GM23248 (cell line): ENCODE data around the gene RNF130. TPM values are rescaled to one million over a fixed set of nuclear protein-coding genes. Genes with fewer than 3 reads are reported as not detected.

ENCODE experiments used
- DNase-seq: peaks from one replicate; pipeline ENCODE4 v3.0.0-alpha.2; 2015
- H2AFZ ChIP-seq: fragments of 200-600 bp; sonication (generic); 2 replicates; pipeline ENCODE4 v1.6.1; 2016; ENCODE audit warnings: antibody characterized with exemption
- H3F3A ChIP-seq: fragments of 200-600 bp; sonication (generic); 2 replicates; pipeline ENCODE4 v1.6.1; 2016; ENCODE audit warnings: mild to moderate bottlenecking, antibody characterized with exemption, mixed run types; ENCODE audit not compliant: insufficient read depth
- H3K27ac ChIP-seq: fragments of 200-600 bp; sonication (generic); 2 replicates; pipeline ENCODE4 v1.5.1; 2016; ENCODE audit warnings: mild to moderate bottlenecking
- H3K27me3 ChIP-seq: fragments of 200-600 bp; sonication (generic); replicated peaks from 2 replicates; pipeline ENCODE4 v1.6.1; 2016; ENCODE audit warnings: mild to moderate bottlenecking; ENCODE audit not compliant: insufficient read depth
- H3K36me3 ChIP-seq: fragments of 200-600 bp; sonication (generic); 2 replicates; pipeline ENCODE4 v1.6.1; 2016; ENCODE audit warnings: low read depth, mild to moderate bottlenecking
- H3K4me1 ChIP-seq: fragments of 200-600 bp; sonication (generic); 2 replicates; pipeline ENCODE4 v1.6.1; 2016; ENCODE audit warnings: mild to moderate bottlenecking; ENCODE audit not compliant: insufficient read depth
- H3K4me2 ChIP-seq: fragments of 200-600 bp; sonication (generic); one replicate; pipeline ENCODE4 v1.6.1; 2016; ENCODE audit warnings: mild to moderate bottlenecking; ENCODE audit not compliant: unreplicated experiment
- H3K4me3 ChIP-seq: fragments of 200-600 bp; sonication (generic); 2 replicates; pipeline ENCODE4 v1.5.1; 2016; ENCODE audit warnings: mild to moderate bottlenecking
- H3K79me2 ChIP-seq: fragments of 200-600 bp; sonication (generic); 2 replicates; pipeline ENCODE4 v1.6.1; 2016; ENCODE audit warnings: mild to moderate bottlenecking; ENCODE audit not compliant: insufficient read depth
- H3K9ac ChIP-seq: fragments of 200-600 bp; sonication (generic); 2 replicates; pipeline ENCODE4 v1.6.1; 2016; ENCODE audit warnings: mild to moderate bottlenecking
- H3K9me2 ChIP-seq: fragments of 200-600 bp; sonication (generic); 2 replicates; pipeline ENCODE4 v1.6.1; 2016; ENCODE audit warnings: mixed run types, mild to moderate bottlenecking, moderate library complexity; ENCODE audit not compliant: insufficient read depth
- H3K9me3 ChIP-seq: fragments of 200-600 bp; sonication (generic); one replicate; pipeline ENCODE4 v1.6.1; 2017; ENCODE audit warnings: low read depth
- H4K20me1 ChIP-seq: fragments of 200-600 bp; sonication (generic); 2 replicates; pipeline ENCODE4 v1.6.0; 2016; ENCODE audit not compliant: insufficient read depth
- EZH2 ChIP-seq: fragments of 200-600 bp; sonication (generic); IDR thresholded peaks from 2 replicates; pipeline ENCODE4 v1.6.1; 2018; ENCODE audit warnings: antibody characterized with exemption, mild to moderate bottlenecking; ENCODE audit not compliant: insufficient read depth, poor library complexity, severe bottlenecking
- EZH2phosphoT487 ChIP-seq: fragments of 200-600 bp; sonication (generic); IDR thresholded peaks from 2 replicates; pipeline ENCODE4 v1.6.1; 2018; ENCODE audit warnings: antibody characterized with exemption, moderate library complexity, mild to moderate bottlenecking, low read depth; ENCODE audit not compliant: insufficient read depth
- WGBS, 2 experiments: methylation state at CpG; one replicate each; pipeline ENCODE4 v1.1.6; 2015 to 2017; ENCODE audit warnings: low lambda C conversion rate in 2 of 2, low coverage in 1 of 2; ENCODE audit errors: missing lambda C conversion rate in 2 of 2; 5-methylcytosine and 5-hydroxymethylcytosine counted together
- in situ Hi-C: fragments of 300-500 bp; cut with MboI; formaldehyde crosslinking; loops from 2 replicates; pipeline ENCODE4 v1.15.0; 2020
- polyA plus RNA-seq: library from polyadenylated mRNA; unstranded; fragments of >200 nt; fragmentation: Nextera tagmentation; extraction: Ambion mirVana; gene quantifications from 2 replicates; pipeline ENCODE4 v1.2.1, GENCODE V29; 2016
- total RNA-seq: library from RNA; depleted of rRNA; stranded (reverse); fragments of >200 nt; shearing (Covaris generic); gene quantifications from 2 replicates; pipeline ENCODE4 v1.2.3, GENCODE V29; 2014

Gene RNF130
- total and polyA plus RNA-seq, 2 experiments from 2014 or later = 27.3 to 49.8 TPM

DNA sequence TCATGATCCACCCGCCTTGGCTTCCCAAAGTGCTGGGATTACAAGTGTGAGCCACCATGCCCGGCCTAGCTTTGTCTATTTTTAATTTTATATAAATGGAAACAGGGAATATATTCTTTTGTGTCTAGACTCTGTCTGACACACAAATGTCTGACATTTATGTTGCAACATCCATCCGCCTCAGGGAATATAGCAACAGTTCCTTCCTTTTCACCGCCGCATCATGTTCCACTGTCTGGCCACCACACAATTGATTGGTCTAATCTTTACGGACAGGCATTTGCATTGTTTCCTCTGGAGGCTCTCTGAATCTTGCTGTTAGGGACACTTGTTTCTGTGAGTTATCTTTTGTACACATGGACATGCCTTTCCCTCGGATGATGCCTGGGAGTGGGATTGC is 143.7 kb downstream of the RNF130 start:
- no peak overlapping the region for H3K9ac ChIP-seq
- H3K36me3 ChIP-seq = no peaks in the 10 kb centered on the region
- no peak overlapping the region for H3K27ac ChIP-seq
- WGBS, 2 experiments = 80 to 84% methylated on average over 7 of the region's 7 CpGs
- DNase-seq = no peak
- TF ChIP-seq EZH2 (no peak), EZH2phosphoT487 (no peak)
- H2AFZ ChIP-seq = no peak overlapping the region
- H4K20me1 ChIP-seq = no peaks in the 10 kb centered on the region
- H3F3A ChIP-seq = no peaks in the 10 kb centered on the region
- H3K4me2 ChIP-seq = no peak overlapping the region
- H3K4me1 ChIP-seq = no peaks in the 10 kb centered on the region
- H3K4me3 ChIP-seq = no peak overlapping the region
- H3K9me2 ChIP-seq = no peaks in the 10 kb centered on the region
- in situ Hi-C loops = no loop called here
- H3K79me2 ChIP-seq = no peaks in the 10 kb centered on the region
- no peaks in the 10 kb centered on the region for H3K27me3 ChIP-seq
- H3K9me3 ChIP-seq = no peaks in the 10 kb centered on the region

DNA sequence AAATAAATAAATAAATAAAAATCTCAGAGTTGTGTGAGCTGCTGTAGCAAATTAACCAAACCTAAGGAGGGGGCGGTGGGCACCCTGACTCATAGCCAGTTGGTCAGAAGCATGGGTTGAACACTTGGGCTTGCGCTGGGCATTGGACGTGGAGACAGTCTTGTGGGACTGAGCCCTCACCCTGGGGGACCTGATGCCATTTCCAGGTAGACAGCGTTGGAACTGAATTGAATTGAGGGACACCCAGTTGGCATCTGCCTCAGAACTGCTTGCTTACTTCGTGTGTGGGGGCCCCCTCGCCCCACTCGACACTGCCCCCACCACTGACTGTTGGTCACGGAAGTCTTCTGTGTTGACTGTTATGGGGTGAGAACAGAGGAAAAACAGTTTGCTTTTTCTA is 144.9 kb downstream of the RNF130 start:
- Histone ChIP-seq H3K4me1 (no peaks in the 10 kb centered on the region), H4K20me1 (no peaks in the 10 kb centered on the region), H3K36me3 (no peaks in the 10 kb centered on the region), H3K4me2 (no peak overlapping the region), H3K27ac (no peak overlapping the region), H3K4me3 (no peak overlapping the region), H3K79me2 (no peaks in the 10 kb centered on the region), H3K9me2 (no peaks in the 10 kb centered on the region), H3K9ac (no peak overlapping the region), H2AFZ (no peak overlapping the region), H3F3A (no peaks in the 10 kb centered on the region), H3K9me3 (no peaks in the 10 kb centered on the region), H3K27me3 (no peaks in the 10 kb centered on the region)
- in situ Hi-C loops = no loop called here
- DNase-seq = no peak
- WGBS, 2 experiments = 54 to 56% methylated on average over 8 of the region's 8 CpGs
- TF ChIP-seq EZH2phosphoT487 (no peak), EZH2 (no peak)

DNA sequence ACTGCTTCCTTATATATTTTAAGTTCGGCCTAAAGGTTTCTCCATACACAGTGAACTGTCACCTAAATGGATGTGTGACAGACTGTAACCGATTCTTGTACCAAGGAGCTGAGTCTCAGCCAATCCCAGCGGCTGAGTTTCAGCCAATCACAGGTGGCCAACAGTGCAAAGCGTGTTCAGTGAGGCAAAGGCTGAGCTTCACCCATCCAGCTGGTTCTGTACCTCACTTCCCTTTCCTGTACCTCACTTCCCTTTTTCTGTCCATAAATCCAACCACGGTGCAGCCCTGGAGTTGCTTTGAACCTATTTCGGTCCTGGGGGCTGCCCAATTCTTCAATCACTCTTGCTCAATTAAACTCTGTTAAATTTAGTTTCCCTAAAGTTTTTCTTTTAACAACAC is 148.1 kb downstream of the RNF130 start:
- Histone ChIP-seq H3F3A (no peaks in the 10 kb centered on the region), H3K4me2 (no peak overlapping the region), H3K4me3 (no peak overlapping the region), H3K79me2 (no peaks in the 10 kb centered on the region), H3K9ac (no peak overlapping the region), H3K36me3 (no peaks in the 10 kb centered on the region), H3K27me3 (no peaks in the 10 kb centered on the region), H3K27ac (no peak overlapping the region), H2AFZ (no peak overlapping the region), H3K4me1 (no peaks in the 10 kb centered on the region), H3K9me2 (no peaks in the 10 kb centered on the region), H3K9me3 (no peaks in the 10 kb centered on the region), H4K20me1 (no peaks in the 10 kb centered on the region)
- 77 to 81% methylated on average over 6 of the region's 6 CpGs for WGBS, 2 experiments
- no peak for DNase-seq
- TF ChIP-seq EZH2 (no peak), EZH2phosphoT487 (no peak)
- in situ Hi-C loops = no loop called here

DNA sequence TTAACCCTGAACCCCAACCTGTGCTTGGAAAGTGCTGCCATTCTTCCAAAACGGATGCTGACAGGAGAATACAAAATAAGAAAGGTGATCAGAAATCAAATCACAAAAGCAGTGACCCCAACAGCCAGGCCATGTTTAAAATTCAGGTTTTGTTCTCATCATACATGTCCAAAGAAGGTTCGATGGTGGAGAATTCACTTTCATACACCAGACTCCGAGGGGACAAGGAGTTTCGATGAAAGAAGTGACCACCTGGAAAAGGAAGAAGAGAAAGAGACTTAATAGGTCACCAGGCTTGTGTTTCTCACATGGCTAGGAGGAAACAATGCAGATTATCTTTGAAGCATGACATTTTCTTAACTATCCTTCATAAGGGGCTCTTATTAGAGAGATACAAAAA is 151.4 kb downstream of the RNF130 start:
- no peak overlapping the region for H3K9ac ChIP-seq
- 70 to 78% methylated on average over 4 of the region's 4 CpGs for WGBS, 2 experiments
- in situ Hi-C loops = no loop called here
- H3K27me3 ChIP-seq = no peaks in the 10 kb centered on the region
- H3K4me3 ChIP-seq = no peak overlapping the region
- no peaks in the 10 kb centered on the region for H3K4me1 ChIP-seq
- TF ChIP-seq EZH2phosphoT487 (no peak), EZH2 (no peak)
- H3F3A ChIP-seq = no peaks in the 10 kb centered on the region
- no peak overlapping the region for H2AFZ ChIP-seq
- no peaks in the 10 kb centered on the region for H3K9me3 ChIP-seq
- no peaks in the 10 kb centered on the region for H3K9me2 ChIP-seq
- no peaks in the 10 kb centered on the region for H3K36me3 ChIP-seq
- no peak overlapping the region for H3K4me2 ChIP-seq
- H4K20me1 ChIP-seq = no peaks in the 10 kb centered on the region
- H3K27ac ChIP-seq = no peak overlapping the region
- no peak for DNase-seq
- H3K79me2 ChIP-seq = no peaks in the 10 kb centered on the region

DNA sequence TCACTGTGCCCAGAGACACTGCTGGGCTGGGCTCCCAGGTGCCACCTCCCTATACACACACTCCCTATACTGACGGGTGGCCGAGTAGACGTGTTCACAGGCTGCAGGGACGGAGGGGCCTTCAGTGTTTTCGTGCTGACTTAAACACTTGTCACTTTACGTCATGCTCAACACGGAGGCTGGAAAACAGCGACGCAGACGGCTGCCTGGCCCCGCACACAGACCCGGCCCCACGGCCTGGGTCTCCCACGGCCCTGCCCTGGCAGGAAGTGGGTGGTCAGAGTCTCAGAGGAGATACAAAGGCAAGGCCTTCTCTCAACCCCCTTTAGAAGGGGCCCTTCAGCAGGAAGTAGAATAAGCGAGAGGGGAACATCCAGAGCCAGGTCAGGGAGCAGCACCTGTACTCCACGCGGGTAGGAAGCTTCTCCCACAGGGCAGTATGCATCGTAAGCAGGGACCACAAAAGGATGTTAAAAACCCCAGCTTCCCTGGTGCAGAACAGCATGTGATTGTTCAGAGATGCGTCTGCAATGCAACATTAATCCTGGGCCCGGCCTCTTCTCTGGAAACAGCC is 152.0 kb downstream of the RNF130 start:
- H3K36me3 ChIP-seq = no peaks in the 10 kb centered on the region
- H3K4me1 ChIP-seq = no peaks in the 10 kb centered on the region
- H3K27ac ChIP-seq = no peak overlapping the region
- no peak overlapping the region for H2AFZ ChIP-seq
- H3K9me3 ChIP-seq = no peaks in the 10 kb centered on the region
- WGBS, 2 experiments = 70 to 76% methylated on average over 15 to 20 of the region's 20 CpGs
- H3K9me2 ChIP-seq = no peaks in the 10 kb centered on the region
- H3K79me2 ChIP-seq = no peaks in the 10 kb centered on the region
- in situ Hi-C loops = no loop called here
- H3K27me3 ChIP-seq = no peaks in the 10 kb centered on the region
- no peak overlapping the region for H3K4me3 ChIP-seq
- H3K4me2 ChIP-seq = no peak overlapping the region
- TF ChIP-seq EZH2 (no peak), EZH2phosphoT487 (no peak)
- no peaks in the 10 kb centered on the region for H4K20me1 ChIP-seq
- no peaks in the 10 kb centered on the region for H3F3A ChIP-seq
- no peak for DNase-seq
- H3K9ac ChIP-seq = no peak overlapping the region
